ENCODE data around the gene TGOLN2. TPM values are rescaled to one million over a fixed set of nuclear protein-coding genes. Genes with fewer than 3 reads are reported as not detected.
A peak's percentile ranks its signal among the peaks of the same experiment; 100 is the strongest.

Gene TGOLN2
- total RNA-seq, 1 experiment from 2014 or later = 43.7 TPM

DNA sequence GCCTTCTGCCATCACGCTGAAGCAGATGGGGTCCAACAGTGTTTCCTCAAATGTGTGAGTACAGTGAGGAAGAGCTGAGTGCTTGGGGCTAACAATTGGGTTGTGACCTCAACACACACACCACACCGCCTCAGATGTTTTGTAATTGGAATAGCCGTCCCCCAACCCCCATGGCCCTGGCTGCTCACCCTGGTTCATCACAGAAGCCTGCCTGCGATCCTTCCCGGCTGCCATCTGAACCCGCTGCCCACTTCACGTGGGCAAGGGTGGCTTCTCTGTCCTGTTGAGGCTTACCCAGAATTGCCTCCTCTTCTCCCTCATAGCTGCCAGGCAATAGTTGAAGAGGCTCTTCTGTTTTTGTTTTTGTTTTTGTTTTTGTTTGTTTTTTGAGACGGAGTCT lies 44.1 kb downstream of the TGOLN2 start:
- DNase-seq (ENCODE audit: low spot score) (no peak), ATAC-seq (no peak)
- CTCF ChIA-PET = interaction anchor here (2.1 to 2.5 kb wide), 2 partner anchors 17 to 97 kb away, joined by 14 to 28 read pairs; no protein-coding TSS in a partner anchor
- Mint-ChIP-seq H3K27ac (peak overlapping the region; percentile 67), H3K36me3 (peaks cover 23% of the 10 kb centered on the region), H3K4me3 (no peak overlapping the region), H3K9me3 (no peaks in the 10 kb centered on the region), H3K4me1 (peaks cover 29% of the 10 kb centered on the region), H3K27me3 (ENCODE audit: low read depth) (no peaks in the 10 kb centered on the region)
- POLR2A ChIA-PET = no interaction called here
- TF ChIP-seq ELF4 (CRISPR knock-in tag; IDR thresholded peaks at IDR 0.05; ENCODE audit: low read depth) = no peak
- TF ChIP-seq, protein P1, sequence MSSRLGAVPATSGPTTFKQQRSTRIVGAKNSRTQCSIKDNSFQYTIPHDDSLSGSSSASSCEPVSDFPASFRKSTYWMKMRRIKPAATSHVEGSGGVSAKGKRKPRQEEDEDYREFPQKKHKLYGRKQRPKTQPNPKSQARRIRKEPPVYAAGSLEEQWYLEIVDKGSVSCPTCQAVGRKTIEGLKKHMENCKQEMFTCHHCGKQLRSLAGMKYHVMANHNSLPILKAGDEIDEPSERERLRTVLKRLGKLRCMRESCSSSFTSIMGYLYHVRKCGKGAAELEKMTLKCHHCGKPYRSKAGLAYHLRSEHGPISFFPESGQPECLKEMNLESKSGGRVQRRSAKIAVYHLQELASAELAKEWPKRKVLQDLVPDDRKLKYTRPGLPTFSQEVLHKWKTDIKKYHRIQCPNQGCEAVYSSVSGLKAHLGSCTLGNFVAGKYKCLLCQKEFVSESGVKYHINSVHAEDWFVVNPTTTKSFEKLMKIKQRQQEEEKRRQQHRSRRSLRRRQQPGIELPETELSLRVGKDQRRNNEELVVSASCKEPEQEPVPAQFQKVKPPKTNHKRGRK (CRISPR knock-in tag; IDR thresholded peaks at IDR 0.05; ENCODE audit: borderline replicate concordance) = no peak
- no peak for TF ChIP-seq E2F1 (CRISPR knock-in tag; IDR thresholded peaks at IDR 0.05)
- TF ChIP-seq, protein P2, sequence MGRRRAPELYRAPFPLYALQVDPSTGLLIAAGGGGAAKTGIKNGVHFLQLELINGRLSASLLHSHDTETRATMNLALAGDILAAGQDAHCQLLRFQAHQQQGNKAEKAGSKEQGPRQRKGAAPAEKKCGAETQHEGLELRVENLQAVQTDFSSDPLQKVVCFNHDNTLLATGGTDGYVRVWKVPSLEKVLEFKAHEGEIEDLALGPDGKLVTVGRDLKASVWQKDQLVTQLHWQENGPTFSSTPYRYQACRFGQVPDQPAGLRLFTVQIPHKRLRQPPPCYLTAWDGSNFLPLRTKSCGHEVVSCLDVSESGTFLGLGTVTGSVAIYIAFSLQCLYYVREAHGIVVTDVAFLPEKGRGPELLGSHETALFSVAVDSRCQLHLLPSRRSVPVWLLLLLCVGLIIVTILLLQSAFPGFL (CRISPR knock-in tag; IDR thresholded peaks at IDR 0.05; ENCODE audit: borderline replicate concordance) = no peak
- no peak for TF ChIP-seq CREB1 (CRISPR knock-in tag; IDR thresholded peaks at IDR 0.05)
- TF ChIP-seq ZNF423 (CRISPR knock-in tag; IDR thresholded peaks at IDR 0.05) = no peak
- no peak for TF ChIP-seq E2F5 (CRISPR knock-in tag; IDR thresholded peaks at IDR 0.05)
- no peak for TF ChIP-seq FOXP4 (CRISPR knock-in tag; IDR thresholded peaks at IDR 0.05)

DNA sequence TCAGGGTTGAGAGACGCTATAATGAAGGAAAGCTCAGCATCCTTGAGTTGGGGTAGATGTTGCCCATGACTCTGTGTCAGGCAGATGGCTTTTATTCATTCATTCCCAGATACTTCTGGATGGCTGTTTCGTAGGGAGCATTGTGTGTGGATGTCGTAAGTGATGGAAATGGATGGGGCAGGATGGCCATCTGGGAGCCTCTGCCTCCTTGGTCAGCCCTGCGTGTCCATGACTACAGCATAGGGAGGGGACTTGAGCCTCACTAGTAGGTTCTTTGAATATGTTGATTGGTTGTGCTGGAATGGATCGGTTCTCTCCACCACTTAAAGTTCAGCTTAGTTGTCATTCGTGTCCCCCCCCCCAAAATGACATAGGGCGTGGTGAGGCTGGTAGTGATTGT lies 44.9 kb downstream of the TGOLN2 start:
- Mint-ChIP-seq H3K36me3 (peaks cover 25% of the 10 kb centered on the region), H3K4me3 (no peak overlapping the region), H3K9me3 (no peaks in the 10 kb centered on the region), H3K27me3 (ENCODE audit: low read depth) (no peaks in the 10 kb centered on the region), H3K4me1 (peaks cover 29% of the 10 kb centered on the region), H3K27ac (peak overlapping the region; percentile 67; the same call in 1 of the 2 replicates)
- DNase-seq (ENCODE audit: low spot score) (no peak), ATAC-seq (no peak)
- CTCF ChIA-PET = interaction anchor here (0.7 to 1.5 kb wide), 2 partner anchors 119 to 216 kb away, joined by 3 read pairs; no protein-coding TSS in a partner anchor
- POLR2A ChIA-PET = interaction anchor here (0.5 to 0.6 kb wide), 2 partner anchors 79 to 143 kb away, joined by 3 to 4 read pairs; no protein-coding TSS in a partner anchor
- no peak for TF ChIP-seq NFE2L1 (CRISPR knock-in tag; IDR thresholded peaks at IDR 0.05)
- TF ChIP-seq, protein P3, sequence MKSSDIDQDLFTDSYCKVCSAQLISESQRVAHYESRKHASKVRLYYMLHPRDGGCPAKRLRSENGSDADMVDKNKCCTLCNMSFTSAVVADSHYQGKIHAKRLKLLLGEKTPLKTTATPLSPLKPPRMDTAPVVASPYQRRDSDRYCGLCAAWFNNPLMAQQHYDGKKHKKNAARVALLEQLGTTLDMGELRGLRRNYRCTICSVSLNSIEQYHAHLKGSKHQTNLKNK (CRISPR knock-in tag; IDR thresholded peaks at IDR 0.05) = no peak
- no peak for TF ChIP-seq ESRRA (CRISPR knock-in tag; IDR thresholded peaks at IDR 0.05; ENCODE audit: borderline replicate concordance)
- no peak for TF ChIP-seq FOXK1 (CRISPR knock-in tag; IDR thresholded peaks at IDR 0.05)
- TF ChIP-seq SOX15 (CRISPR knock-in tag; IDR thresholded peaks at IDR 0.05) = no peak
- TF ChIP-seq NFYB (CRISPR knock-in tag; conservative IDR thresholded peaks at IDR 0.05; ENCODE audit: low read depth) = no peak
- TF ChIP-seq CREM (CRISPR knock-in tag; IDR thresholded peaks at IDR 0.05) = no peak
- no peak for TF ChIP-seq CREB1 (CRISPR knock-in tag; IDR thresholded peaks at IDR 0.05)
- no peak for TF ChIP-seq ZNF281 (CRISPR knock-in tag; IDR thresholded peaks at IDR 0.05)
- TF ChIP-seq, protein P4, sequence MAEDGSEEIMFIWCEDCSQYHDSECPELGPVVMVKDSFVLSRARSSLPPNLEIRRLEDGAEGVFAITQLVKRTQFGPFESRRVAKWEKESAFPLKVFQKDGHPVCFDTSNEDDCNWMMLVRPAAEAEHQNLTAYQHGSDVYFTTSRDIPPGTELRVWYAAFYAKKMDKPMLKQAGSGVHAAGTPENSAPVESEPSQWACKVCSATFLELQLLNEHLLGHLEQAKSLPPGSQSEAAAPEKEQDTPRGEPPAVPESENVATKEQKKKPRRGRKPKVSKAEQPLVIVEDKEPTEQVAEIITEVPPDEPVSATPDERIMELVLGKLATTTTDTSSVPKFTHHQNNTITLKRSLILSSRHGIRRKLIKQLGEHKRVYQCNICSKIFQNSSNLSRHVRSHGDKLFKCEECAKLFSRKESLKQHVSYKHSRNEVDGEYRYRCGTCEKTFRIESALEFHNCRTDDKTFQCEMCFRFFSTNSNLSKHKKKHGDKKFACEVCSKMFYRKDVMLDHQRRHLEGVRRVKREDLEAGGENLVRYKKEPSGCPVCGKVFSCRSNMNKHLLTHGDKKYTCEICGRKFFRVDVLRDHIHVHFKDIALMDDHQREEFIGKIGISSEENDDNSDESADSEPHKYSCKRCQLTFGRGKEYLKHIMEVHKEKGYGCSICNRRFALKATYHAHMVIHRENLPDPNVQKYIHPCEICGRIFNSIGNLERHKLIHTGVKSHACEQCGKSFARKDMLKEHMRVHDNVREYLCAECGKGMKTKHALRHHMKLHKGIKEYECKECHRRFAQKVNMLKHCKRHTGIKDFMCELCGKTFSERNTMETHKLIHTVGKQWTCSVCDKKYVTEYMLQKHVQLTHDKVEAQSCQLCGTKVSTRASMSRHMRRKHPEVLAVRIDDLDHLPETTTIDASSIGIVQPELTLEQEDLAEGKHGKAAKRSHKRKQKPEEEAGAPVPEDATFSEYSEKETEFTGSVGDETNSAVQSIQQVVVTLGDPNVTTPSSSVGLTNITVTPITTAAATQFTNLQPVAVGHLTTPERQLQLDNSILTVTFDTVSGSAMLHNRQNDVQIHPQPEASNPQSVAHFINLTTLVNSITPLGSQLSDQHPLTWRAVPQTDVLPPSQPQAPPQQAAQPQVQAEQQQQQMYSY (CRISPR knock-in tag; IDR thresholded peaks at IDR 0.05) = no peak
- TF ChIP-seq, protein P5, sequence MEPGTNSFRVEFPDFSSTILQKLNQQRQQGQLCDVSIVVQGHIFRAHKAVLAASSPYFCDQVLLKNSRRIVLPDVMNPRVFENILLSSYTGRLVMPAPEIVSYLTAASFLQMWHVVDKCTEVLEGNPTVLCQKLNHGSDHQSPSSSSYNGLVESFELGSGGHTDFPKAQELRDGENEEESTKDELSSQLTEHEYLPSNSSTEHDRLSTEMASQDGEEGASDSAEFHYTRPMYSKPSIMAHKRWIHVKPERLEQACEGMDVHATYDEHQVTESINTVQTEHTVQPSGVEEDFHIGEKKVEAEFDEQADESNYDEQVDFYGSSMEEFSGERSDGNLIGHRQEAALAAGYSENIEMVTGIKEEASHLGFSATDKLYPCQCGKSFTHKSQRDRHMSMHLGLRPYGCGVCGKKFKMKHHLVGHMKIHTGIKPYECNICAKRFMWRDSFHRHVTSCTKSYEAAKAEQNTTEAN (CRISPR knock-in tag; IDR thresholded peaks at IDR 0.05) = no peak
- no peak for TF ChIP-seq ZNF263 (CRISPR knock-in tag; IDR thresholded peaks at IDR 0.05; ENCODE audit: low read depth)
